ENCODE results near the gene ENAH.
A peak's percentile ranks its signal among the peaks of the same experiment; 100 is the strongest.
"Not testable (repeated sequence)": the region's sequence is repeated elsewhere in the genome, so short reads cannot be mapped to it uniquely, and the experiment has no call there.

The ENAH gene

GRCh38 chr1:225652729-225653462 is at the start of gene ENAH:
TSS of gene ENAH (minus strand) at chr1:225653123. CDS start at chr1:225652690, 433 bp downstream.
- H3K9me3 Mint-ChIP-seq, result no peaks in the 10 kb centered on the region
- peak within 1 kb of the TSS; percentile 85 for H3K4me3 Mint-ChIP-seq
- no peaks in the 10 kb centered on the region for H3K36me3 Mint-ChIP-seq (ENCODE audit: low read depth)
- H3K27ac Mint-ChIP-seq, result no peak within 1 kb of the TSS
- DNase-seq (ENCODE audit: low spot score), result peak; percentile 30
- H3K27me3 Mint-ChIP-seq (ENCODE audit: low read depth), result peaks cover 68% of the 10 kb centered on the region
- H3K4me1 Mint-ChIP-seq (ENCODE audit: low read depth), result peaks cover 10% of the 10 kb centered on the region

DNA sequence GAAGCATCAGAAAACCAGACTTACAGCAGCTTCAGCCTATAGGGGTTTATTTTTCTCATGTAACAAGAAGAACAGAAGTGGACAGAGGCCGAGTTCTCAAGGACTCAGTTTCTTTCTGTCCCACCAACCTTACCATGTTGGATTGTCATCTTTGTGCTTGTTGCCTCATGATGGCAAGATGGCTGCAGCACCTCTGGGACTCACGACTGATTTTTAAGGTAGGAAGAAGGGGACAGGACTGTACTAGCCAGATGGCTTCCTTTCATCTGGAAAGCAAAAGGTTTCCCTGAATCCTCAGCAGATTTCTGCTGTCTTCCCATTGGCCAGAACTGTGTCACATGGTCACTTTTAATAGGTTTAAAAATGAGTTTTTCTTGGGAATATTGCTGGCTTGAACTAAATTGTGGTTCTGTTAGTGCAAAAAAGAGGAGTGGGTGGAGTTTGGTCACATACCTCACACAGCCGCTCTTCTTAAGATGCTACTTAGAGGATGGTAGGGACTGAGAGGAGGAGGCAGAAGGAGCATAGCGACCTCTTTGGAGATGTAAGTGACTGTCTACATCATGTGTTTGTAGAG is 48.1 kb upstream of the ENAH start:
- H3K4me1 Mint-ChIP-seq (ENCODE audit: low read depth), result no peaks in the 10 kb centered on the region
- no peak overlapping the region for H3K27ac Mint-ChIP-seq
- H3K9me3 Mint-ChIP-seq, result no peaks in the 10 kb centered on the region
- no peak overlapping the region for H3K4me3 Mint-ChIP-seq
- no peaks in the 10 kb centered on the region for H3K36me3 Mint-ChIP-seq (ENCODE audit: low read depth)
- DNase-seq (ENCODE audit: low spot score), result no peak
- H3K27me3 Mint-ChIP-seq (ENCODE audit: low read depth), result peaks cover 8% of the 10 kb centered on the region

DNA sequence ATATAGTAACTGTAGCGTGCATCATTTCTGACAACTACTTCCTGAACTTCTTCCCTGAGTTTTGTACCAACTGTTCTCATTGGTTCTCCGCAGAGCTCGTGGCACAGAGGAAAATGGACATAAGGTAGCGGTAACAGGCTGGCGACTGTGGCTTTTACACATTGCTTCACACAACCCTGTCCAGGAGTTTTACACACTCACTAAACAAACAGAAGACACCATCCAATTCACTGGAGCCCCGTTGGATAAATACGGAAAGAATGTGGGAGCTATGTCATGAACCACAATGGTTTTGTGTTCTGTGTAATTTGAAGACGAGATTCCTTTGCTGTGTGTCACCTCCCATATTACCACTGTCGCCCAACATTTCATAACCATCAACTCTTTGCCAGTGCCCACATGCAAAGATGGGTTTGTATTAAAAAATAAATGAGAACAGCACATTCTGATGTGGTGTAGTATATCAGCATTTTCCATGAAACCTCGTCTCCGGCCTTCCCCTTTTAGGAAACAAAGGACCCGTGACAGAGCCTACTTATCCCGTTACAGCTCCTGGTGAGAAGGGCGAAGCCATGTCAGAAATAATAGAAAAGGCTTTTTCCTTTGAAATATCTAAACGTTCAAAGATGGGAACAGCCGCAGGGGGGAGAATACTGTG is 47.4 kb upstream of the ENAH start:
- DNase-seq (ENCODE audit: low spot score), result no peak
- no peak overlapping the region for H3K4me3 Mint-ChIP-seq
- no peaks in the 10 kb centered on the region for H3K9me3 Mint-ChIP-seq
- H3K27me3 Mint-ChIP-seq (ENCODE audit: low read depth), result peaks cover 10% of the 10 kb centered on the region
- no peak overlapping the region for H3K27ac Mint-ChIP-seq
- H3K4me1 Mint-ChIP-seq (ENCODE audit: low read depth), result no peaks in the 10 kb centered on the region
- no peaks in the 10 kb centered on the region for H3K36me3 Mint-ChIP-seq (ENCODE audit: low read depth)

- H3K4me3 Mint-ChIP-seq, result no peak overlapping the region
- H3K9me3 Mint-ChIP-seq, result no peaks in the 10 kb centered on the region
- no peaks in the 10 kb centered on the region for H3K36me3 Mint-ChIP-seq (ENCODE audit: low read depth)
- H3K4me1 Mint-ChIP-seq (ENCODE audit: low read depth), result no peaks in the 10 kb centered on the region
- no peak overlapping the region for H3K27ac Mint-ChIP-seq
- H3K27me3 Mint-ChIP-seq (ENCODE audit: low read depth), result peaks cover 12% of the 10 kb centered on the region
- DNase-seq (ENCODE audit: low spot score), result no peak
These were observed 46.4 kb upstream of the ENAH start for GRCh38 chr1:225699336-225699735.

DNA sequence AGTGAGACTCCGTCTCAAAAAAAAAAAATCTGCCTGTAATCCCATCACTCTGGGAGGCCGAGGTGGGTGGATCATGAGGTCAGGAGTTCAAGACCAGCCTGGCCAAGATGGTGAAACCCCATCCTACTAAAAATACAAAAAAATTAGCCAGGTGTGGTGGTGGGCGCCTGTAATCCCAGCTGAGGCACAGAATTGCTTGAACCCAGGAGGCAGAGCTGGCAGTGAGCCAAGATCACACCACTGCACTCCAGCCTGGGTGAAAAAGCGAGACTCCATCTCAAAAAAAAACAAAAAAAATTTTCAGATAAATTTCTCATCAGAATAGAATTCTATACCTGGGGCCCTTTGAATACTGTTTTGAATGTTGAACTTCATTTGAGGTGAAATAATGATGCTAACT is 45.3 kb upstream of the ENAH start:
- H3K4me3 Mint-ChIP-seq; H3K36me3 Mint-ChIP-seq (ENCODE audit: low read depth); H3K4me1 Mint-ChIP-seq (ENCODE audit: low read depth): not testable (repeated sequence)

DNA sequence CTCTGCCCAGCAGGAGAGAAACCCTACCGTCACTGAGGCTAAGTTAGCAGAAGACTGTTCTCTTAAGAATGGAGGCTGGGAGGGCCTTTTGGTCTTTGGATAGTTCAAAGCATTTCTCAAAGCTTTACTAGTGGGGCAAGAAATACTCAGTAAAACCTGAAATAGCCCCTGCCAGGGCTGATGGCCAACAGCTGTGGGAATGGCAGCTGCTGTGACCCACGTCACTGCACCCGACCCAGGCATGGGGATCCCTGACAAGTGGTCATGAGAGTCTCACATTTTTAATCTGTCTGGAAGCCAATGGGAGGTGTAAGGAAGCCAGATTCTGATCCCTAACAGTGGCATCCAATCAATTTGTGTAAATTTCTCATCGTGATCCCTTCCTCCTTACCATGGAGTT is 44.5 kb upstream of the ENAH start:
- no peaks in the 10 kb centered on the region for H3K9me3 Mint-ChIP-seq
- no peak for DNase-seq (ENCODE audit: low spot score)
- H3K36me3 Mint-ChIP-seq (ENCODE audit: low read depth), result no peaks in the 10 kb centered on the region
- H3K27ac Mint-ChIP-seq, result no peak overlapping the region
- no peaks in the 10 kb centered on the region for H3K4me1 Mint-ChIP-seq (ENCODE audit: low read depth)
- H3K27me3 Mint-ChIP-seq (ENCODE audit: low read depth), result peaks cover 12% of the 10 kb centered on the region
- H3K4me3 Mint-ChIP-seq, result no peak overlapping the region

More for the DNA sequence above, 45.3 kb upstream of the ENAH start:
- not testable (repeated sequence) for DNase-seq (ENCODE audit: low spot score); H3K9me3 Mint-ChIP-seq; H3K27ac Mint-ChIP-seq
- H3K27me3 Mint-ChIP-seq (ENCODE audit: low read depth), result peaks cover 12% of the 10 kb centered on the region

DNA sequence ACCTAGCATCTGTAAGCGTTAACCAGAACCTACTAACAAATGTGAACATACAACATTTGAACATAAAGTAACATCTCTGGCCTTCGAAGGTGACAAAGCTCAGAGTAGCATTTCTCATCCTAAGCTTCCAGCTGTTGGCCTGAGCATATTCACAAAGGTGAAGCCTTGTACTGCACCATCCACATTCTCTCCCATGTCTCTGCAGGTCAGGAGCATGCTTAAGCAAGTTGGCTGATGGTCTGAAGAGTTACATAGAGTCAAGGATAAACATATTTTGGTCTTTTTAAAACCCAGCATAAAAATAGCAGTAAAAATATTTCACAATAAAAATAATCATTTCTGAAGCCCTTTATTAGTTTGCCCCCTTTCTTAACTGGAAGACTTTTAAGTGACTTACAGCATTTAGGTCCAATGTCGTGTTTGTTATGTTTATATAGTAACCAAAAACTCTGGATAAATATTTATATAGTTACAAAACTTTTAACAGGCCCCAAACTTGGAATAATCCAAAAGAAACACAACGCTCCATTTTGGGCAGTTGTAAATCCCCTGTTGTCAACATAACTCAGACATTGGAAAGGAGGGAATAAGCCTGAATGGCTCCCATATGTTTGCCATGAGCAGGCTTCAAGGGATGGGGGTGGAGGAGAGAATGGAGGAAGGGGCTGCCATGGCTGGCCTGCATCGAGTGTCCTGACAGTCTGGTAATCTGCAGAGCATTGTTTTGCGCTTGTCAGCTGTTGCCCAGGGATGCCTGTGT is 42.8 kb upstream of the ENAH start:
- Mint-ChIP-seq H3K36me3 (ENCODE audit: low read depth) (no peaks in the 10 kb centered on the region), H3K4me1 (ENCODE audit: low read depth) (no peaks in the 10 kb centered on the region), H3K4me3 (no peak overlapping the region), H3K27me3 (ENCODE audit: low read depth) (peaks cover 12% of the 10 kb centered on the region), H3K9me3 (no peaks in the 10 kb centered on the region), H3K27ac (no peak overlapping the region)
- DNase-seq (ENCODE audit: low spot score), result no peak

DNA sequence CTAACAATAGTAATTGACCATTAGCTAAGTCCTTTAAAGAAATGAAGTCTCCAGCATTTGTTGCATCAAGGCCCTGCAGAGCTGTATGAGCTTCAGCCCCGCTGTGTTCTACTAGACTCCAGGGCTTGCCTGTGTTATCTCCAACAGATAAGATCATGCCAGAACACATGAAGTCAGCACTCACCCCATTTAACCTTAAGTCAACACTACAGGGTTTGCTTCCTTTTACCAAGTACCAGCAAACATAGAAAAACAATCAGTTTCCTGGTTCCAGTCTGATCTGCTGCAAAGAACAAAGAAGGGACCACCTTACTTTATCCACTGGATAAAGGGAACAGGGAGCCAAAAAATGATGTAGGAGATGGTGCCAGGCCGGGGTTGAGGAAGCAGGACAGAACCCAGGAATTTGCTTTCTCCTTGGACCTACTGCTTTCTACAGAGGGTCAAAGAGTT is 41.3 kb upstream of the ENAH start:
- no peak for DNase-seq (ENCODE audit: low spot score)
- Mint-ChIP-seq H3K9me3 (no peaks in the 10 kb centered on the region), H3K4me1 (ENCODE audit: low read depth) (no peaks in the 10 kb centered on the region), H3K27ac (no peak overlapping the region), H3K27me3 (ENCODE audit: low read depth) (peaks cover 8% of the 10 kb centered on the region), H3K36me3 (ENCODE audit: low read depth) (no peaks in the 10 kb centered on the region), H3K4me3 (no peak overlapping the region)

GRCh38 chr1:225693697-225694096 is 40.8 kb upstream of the ENAH start:
- not testable (repeated sequence) for H3K27me3 Mint-ChIP-seq (ENCODE audit: low read depth); H3K4me3 Mint-ChIP-seq; H3K9me3 Mint-ChIP-seq; H3K4me1 Mint-ChIP-seq (ENCODE audit: low read depth); H3K27ac Mint-ChIP-seq; DNase-seq (ENCODE audit: low spot score); H3K36me3 Mint-ChIP-seq (ENCODE audit: low read depth)

GRCh38 chr1:225693085-225693696 is 40.3 kb upstream of the ENAH start:
- Mint-ChIP-seq H3K27ac (no peak overlapping the region), H3K27me3 (ENCODE audit: low read depth) (peaks cover 8% of the 10 kb centered on the region), H3K4me1 (ENCODE audit: low read depth) (no peaks in the 10 kb centered on the region), H3K36me3 (ENCODE audit: low read depth) (no peaks in the 10 kb centered on the region), H3K9me3 (no peaks in the 10 kb centered on the region), H3K4me3 (no peak overlapping the region)
- no peak for DNase-seq (ENCODE audit: low spot score)

- no peak overlapping the region for H3K4me3 Mint-ChIP-seq
- peaks cover 8% of the 10 kb centered on the region for H3K27me3 Mint-ChIP-seq (ENCODE audit: low read depth)
- H3K36me3 Mint-ChIP-seq (ENCODE audit: low read depth), result no peaks in the 10 kb centered on the region
- H3K9me3 Mint-ChIP-seq, result no peaks in the 10 kb centered on the region
- H3K27ac Mint-ChIP-seq, result no peak overlapping the region
- no peak for DNase-seq (ENCODE audit: low spot score)
- H3K4me1 Mint-ChIP-seq (ENCODE audit: low read depth), result no peaks in the 10 kb centered on the region
These were observed 39.6 kb upstream of the ENAH start for GRCh38 chr1:225692517-225692879.

DNA sequence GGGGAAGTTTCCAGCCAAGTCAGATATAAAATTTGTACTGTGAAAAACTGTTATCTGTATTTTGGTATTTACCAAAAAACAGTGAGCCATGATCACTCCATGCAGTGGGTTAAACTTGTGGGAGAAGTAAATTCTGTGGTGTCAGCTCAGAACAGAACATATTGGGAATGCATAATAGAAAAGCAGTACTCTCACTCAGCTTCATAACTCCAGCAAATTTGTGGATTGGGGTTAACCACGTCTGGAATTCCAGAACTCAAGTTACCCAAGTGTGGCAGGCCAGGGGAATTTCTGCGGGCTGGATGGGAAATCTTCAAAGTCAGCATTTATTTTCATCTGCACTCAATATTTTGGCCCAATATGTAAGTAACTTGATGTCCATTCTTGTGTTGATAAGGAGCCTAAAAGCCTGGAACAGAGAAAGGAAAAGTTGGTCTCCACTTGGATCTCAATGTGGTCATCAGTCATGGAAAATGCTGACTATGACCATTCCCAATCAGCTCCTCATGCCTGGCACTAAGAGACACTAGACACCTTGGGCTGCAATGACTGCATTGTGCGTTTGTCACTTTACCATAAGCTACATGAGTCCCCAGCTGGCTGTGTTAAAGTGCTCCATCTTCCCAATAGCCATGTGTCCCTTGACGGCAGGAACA is 39.1 kb upstream of the ENAH start:
- Mint-ChIP-seq H3K27me3 (ENCODE audit: low read depth) (peaks cover 5% of the 10 kb centered on the region), H3K4me1 (ENCODE audit: low read depth) (no peaks in the 10 kb centered on the region), H3K36me3 (ENCODE audit: low read depth) (no peaks in the 10 kb centered on the region), H3K9me3 (no peaks in the 10 kb centered on the region), H3K27ac (no peak overlapping the region), H3K4me3 (no peak overlapping the region)
- DNase-seq (ENCODE audit: low spot score), result no peak

GRCh38 chr1:225691377-225691776 is 38.5 kb upstream of the ENAH start:
- no peaks in the 10 kb centered on the region for H3K9me3 Mint-ChIP-seq
- H3K4me1 Mint-ChIP-seq (ENCODE audit: low read depth), result no peaks in the 10 kb centered on the region
- H3K27me3 Mint-ChIP-seq (ENCODE audit: low read depth), result peaks cover 7% of the 10 kb centered on the region
- H3K27ac Mint-ChIP-seq, result no peak overlapping the region
- H3K4me3 Mint-ChIP-seq, result no peak overlapping the region
- H3K36me3 Mint-ChIP-seq (ENCODE audit: low read depth), result no peaks in the 10 kb centered on the region
- no peak for DNase-seq (ENCODE audit: low spot score)
